Neutrophil (primary cell): ENCODE data around the gene ADGRG6.

Experiments used
- H3K27ac ChIP-seq: fragments of 200-600 bp; sonication (generic); 2 replicates; pipeline ENCODE4 v1.5.1; 2016; ENCODE audit warnings: mild to moderate bottlenecking, moderate library complexity
- H3K27me3 ChIP-seq: fragments of 200-600 bp; sonication (generic); 2 replicates; pipeline ENCODE4 v1.6.0; 2016; ENCODE audit warnings: mild to moderate bottlenecking
- H3K36me3 ChIP-seq: fragments of 200-600 bp; sonication (generic); 2 replicates; pipeline ENCODE4 v1.5.1; 2017
- H3K4me1 ChIP-seq, 2 experiments: fragments of 200-600 bp in 1 of 2; sonication (generic) in 1 of 2; 1 replicate in 1 of 2; 2 replicates in 1 of 2; pipeline versions ENCODE4 v1.5.1 to v1.6.1; 2013 to 2016; ENCODE audit warnings: low read depth in 1 of 2, low read length in 1 of 2, mild to moderate bottlenecking in 1 of 2, moderate library complexity in 1 of 2; ENCODE audit not compliant: control insufficient read depth in 1 of 2, insufficient read depth in 1 of 2
- H3K4me3 ChIP-seq, 2 experiments: fragments of 200-600 bp in 1 of 2; sonication (generic) in 1 of 2; 1 replicate in 1 of 2; 2 replicates in 1 of 2; pipeline ENCODE4 v1.5.1; 2013 to 2016; ENCODE audit warnings: low read depth in 1 of 2, low read length in 1 of 2, mild to moderate bottlenecking in 1 of 2, moderate library complexity in 1 of 2
- H3K9me3 ChIP-seq: fragments of 200-600 bp; sonication (generic); 2 replicates; pipeline ENCODE4 v1.5.1; 2016
- CTCF ChIP-seq: fragments of 200-600 bp; sonication (generic); IDR thresholded peaks from 2 replicates; pipeline ENCODE4 v1.5.1; 2016; ENCODE audit warnings: antibody characterized with exemption

Gene ADGRG6

GRCh38 chr6:142332393-142333098, 30.7 kb downstream of the ADGRG6 start:
- TF ChIP-seq CTCF: no peak
- H3K36me3 ChIP-seq: no peaks in the 10 kb centered on the region
- H3K9me3 ChIP-seq: no peaks in the 10 kb centered on the region
- H3K27ac ChIP-seq: no peak overlapping the region
- no peaks in the 10 kb centered on the region for H3K27me3 ChIP-seq
- no peak overlapping the region for H3K4me3 ChIP-seq
- H3K4me1 ChIP-seq: no peaks in the 10 kb centered on the region

GRCh38 chr6:142333431-142333830, 31.6 kb downstream of the ADGRG6 start:
- no peaks in the 10 kb centered on the region for H3K4me1 ChIP-seq
- no peaks in the 10 kb centered on the region for H3K27me3 ChIP-seq
- no peaks in the 10 kb centered on the region for H3K9me3 ChIP-seq
- no peak for TF ChIP-seq CTCF
- H3K36me3 ChIP-seq: no peaks in the 10 kb centered on the region
- no peak overlapping the region for H3K4me3 ChIP-seq
- no peak overlapping the region for H3K27ac ChIP-seq

GRCh38 chr6:142334294-142334693, 32.5 kb downstream of the ADGRG6 start:
- Histone ChIP-seq H3K36me3 (no peaks in the 10 kb centered on the region), H3K27me3 (no peaks in the 10 kb centered on the region), H3K27ac (no peak overlapping the region), H3K4me3 (no peak overlapping the region), H3K9me3 (no peaks in the 10 kb centered on the region), H3K4me1 (no peaks in the 10 kb centered on the region)
- no peak for TF ChIP-seq CTCF

GRCh38 chr6:142335415-142335814, 33.6 kb downstream of the ADGRG6 start:
- H3K4me3 ChIP-seq: no peak overlapping the region
- H3K4me1 ChIP-seq: no peaks in the 10 kb centered on the region
- no peaks in the 10 kb centered on the region for H3K27me3 ChIP-seq
- no peaks in the 10 kb centered on the region for H3K9me3 ChIP-seq
- TF ChIP-seq CTCF: no peak
- no peaks in the 10 kb centered on the region for H3K36me3 ChIP-seq
- no peak overlapping the region for H3K27ac ChIP-seq

- no peaks in the 10 kb centered on the region for H3K9me3 ChIP-seq
- no peaks in the 10 kb centered on the region for H3K4me1 ChIP-seq
- H3K4me3 ChIP-seq: no peak overlapping the region
- H3K27me3 ChIP-seq: no peaks in the 10 kb centered on the region
- no peaks in the 10 kb centered on the region for H3K36me3 ChIP-seq
- H3K27ac ChIP-seq: no peak overlapping the region
- TF ChIP-seq CTCF: no peak
Measured at GRCh38 chr6:142336183-142336582, 34.4 kb downstream of the ADGRG6 start.
